ENCODE results near the gene CCDC144A.
"Not testable (repeated sequence)": the region's sequence is repeated elsewhere in the genome, so short reads cannot be mapped to it uniquely, and the experiment has no call there.

CCDC144A gene, protein sequence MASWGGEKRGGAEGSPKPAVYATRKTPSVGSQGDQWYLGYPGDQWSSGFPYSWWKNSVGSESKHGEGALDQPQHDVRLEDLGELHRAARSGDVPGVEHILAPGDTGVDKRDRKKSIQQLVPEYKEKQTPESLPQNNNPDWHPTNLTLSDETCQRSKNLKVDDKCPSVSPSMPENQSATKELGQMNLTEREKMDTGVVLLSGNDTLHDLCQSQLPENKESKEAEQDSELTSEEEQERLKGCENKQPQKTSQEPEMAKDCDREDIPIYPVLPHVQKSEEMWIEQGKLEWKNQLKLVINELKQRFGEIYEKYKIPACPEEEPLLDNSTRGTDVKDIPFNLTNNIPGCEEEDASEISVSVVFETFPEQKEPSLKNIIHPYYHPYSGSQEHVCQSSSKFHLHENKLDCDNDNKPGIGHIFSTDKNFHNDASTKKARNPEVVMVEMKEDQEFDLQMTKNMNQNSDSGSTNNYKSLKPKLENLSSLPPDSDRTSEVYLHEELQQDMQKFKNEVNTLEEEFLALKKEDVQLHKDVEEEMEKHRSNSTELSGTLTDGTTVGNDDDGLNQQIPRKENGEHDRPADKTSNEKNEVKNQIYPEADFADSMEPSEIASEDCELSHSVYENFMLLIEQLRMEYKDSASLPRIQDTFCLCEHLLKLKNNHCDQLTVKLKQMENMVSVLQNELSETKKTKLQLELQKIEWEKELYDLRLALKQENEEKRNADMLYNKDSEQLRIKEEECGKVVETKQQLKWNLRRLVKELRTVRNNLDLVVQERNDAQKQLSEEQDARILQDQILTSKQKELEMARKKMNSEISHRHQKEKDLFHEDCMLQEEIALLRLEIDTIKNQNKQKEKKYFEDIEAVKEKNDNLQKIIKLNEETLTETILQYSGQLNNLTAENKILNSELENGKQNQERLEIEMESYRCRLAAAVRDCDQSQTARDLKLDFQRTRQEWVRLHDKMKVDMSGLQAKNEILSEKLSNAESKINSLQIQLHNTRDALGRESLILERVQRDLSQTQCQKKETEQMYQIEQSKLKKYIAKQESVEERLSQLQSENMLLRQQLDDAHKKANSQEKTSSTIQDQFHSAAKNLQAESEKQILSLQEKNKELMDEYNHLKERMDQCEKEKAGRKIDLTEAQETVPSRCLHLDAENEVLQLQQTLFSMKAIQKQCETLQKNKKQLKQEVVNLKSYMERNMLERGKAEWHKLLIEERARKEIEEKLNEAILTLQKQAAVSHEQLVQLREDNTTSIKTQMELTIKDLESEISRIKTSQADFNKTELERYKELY (N-terminal part only)

GRCh38 chr17:16689731-16690281, at the start of gene CCDC144A:
Gene CCDC144A, plus strand, starts transcription at chr17:16690241. Its CDS starts 160 bp downstream, at chr17:16690401.
- TF ChIP-seq, protein P1, sequence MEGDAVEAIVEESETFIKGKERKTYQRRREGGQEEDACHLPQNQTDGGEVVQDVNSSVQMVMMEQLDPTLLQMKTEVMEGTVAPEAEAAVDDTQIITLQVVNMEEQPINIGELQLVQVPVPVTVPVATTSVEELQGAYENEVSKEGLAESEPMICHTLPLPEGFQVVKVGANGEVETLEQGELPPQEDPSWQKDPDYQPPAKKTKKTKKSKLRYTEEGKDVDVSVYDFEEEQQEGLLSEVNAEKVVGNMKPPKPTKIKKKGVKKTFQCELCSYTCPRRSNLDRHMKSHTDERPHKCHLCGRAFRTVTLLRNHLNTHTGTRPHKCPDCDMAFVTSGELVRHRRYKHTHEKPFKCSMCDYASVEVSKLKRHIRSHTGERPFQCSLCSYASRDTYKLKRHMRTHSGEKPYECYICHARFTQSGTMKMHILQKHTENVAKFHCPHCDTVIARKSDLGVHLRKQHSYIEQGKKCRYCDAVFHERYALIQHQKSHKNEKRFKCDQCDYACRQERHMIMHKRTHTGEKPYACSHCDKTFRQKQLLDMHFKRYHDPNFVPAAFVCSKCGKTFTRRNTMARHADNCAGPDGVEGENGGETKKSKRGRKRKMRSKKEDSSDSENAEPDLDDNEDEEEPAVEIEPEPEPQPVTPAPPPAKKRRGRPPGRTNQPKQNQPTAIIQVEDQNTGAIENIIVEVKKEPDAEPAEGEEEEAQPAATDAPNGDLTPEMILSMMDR (IDR thresholded peaks at IDR 0.05; ENCODE audit: low read depth, low read length) = peak; percentile 73
- not testable (repeated sequence) for H3K4me3 ChIP-seq (ENCODE audit: low read depth, low read length)
- DNase-seq (ENCODE audit: low read depth) = peak; percentile 61

DNA sequence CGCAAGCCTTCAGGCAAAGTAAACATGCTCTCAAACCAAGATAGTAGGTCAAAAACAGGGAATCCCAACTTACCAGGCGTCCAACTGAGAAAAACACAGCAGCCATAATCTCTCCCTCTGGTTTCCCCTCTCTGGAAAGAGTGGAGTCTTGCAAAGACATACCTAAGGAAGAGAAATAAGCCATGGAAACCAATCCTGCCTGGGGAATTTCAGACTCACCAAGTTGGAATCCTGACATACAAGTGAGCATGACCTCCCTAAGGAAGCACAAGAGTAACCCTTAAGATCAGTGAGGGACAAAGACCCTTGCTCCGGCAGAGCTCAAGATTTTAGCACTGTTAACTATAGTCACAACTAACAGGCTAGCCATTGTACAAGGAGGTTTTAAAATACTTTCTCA, 40.5 kb upstream of the CCDC144A start:
- TF ChIP-seq MYC (IDR thresholded peaks at IDR 0.05; ENCODE audit: low read depth, low read length) = no peak
- no peak for TF ChIP-seq MAX (IDR thresholded peaks at IDR 0.05; ENCODE audit: low read depth, low read length)
- TF ChIP-seq, protein P1 (IDR thresholded peaks at IDR 0.05; ENCODE audit: low read depth, low read length) = no peak
- no peak for TF ChIP-seq POLR2A (IDR thresholded peaks at IDR 0.05; ENCODE audit: extremely low read depth, insufficient read length)
- H3K4me3 ChIP-seq (ENCODE audit: low read depth, low read length) = no peak overlapping the region
- no peak for DNase-seq (ENCODE audit: low read depth)

DNA sequence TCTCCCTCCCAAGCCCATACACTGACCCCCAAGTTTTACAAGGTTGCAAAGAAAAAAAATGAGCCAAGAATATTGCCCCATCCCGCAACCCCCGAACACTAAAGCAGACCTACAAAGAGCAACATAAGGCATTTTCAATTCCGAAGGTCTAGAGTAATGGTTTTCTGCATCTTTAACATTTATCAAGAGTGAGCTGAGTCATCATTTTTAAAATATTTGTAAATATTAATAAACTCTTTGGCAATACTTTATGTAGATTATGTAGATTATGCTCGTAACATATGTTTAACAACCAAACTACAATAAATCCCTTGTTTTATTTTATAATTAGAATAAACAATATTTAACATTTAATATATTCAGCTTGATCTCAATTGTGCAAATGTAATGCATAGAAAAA, 37.8 kb upstream of the CCDC144A start:
- peak overlapping the region; percentile 84 for H3K4me3 ChIP-seq (ENCODE audit: low read depth, low read length)
- TF ChIP-seq, protein P1 (IDR thresholded peaks at IDR 0.05; ENCODE audit: low read depth, low read length) = no peak
- TF ChIP-seq MAX (IDR thresholded peaks at IDR 0.05; ENCODE audit: low read depth, low read length) = no peak
- no peak for TF ChIP-seq POLR2A (IDR thresholded peaks at IDR 0.05; ENCODE audit: extremely low read depth, insufficient read length)
- TF ChIP-seq MYC (IDR thresholded peaks at IDR 0.05; ENCODE audit: low read depth, low read length) = no peak
- no peak for DNase-seq (ENCODE audit: low read depth)

- DNase-seq (ENCODE audit: low read depth) = peak; percentile 22
- no peak for TF ChIP-seq MAX (IDR thresholded peaks at IDR 0.05; ENCODE audit: low read depth, low read length)
- no peak for TF ChIP-seq POLR2A (IDR thresholded peaks at IDR 0.05; ENCODE audit: extremely low read depth, insufficient read length)
- TF ChIP-seq, protein P1 (IDR thresholded peaks at IDR 0.05; ENCODE audit: low read depth, low read length) = no peak
- no peak for TF ChIP-seq MYC (IDR thresholded peaks at IDR 0.05; ENCODE audit: low read depth, low read length)
- peak overlapping the region; percentile 84 for H3K4me3 ChIP-seq (ENCODE audit: low read depth, low read length)
Measured at GRCh38 chr17:16652847-16653366, 37.1 kb upstream of the CCDC144A start.

- peak within 1 kb of the TSS; percentile 84 for H3K4me3 ChIP-seq (ENCODE audit: low read depth, low read length)
- TF ChIP-seq MYC (IDR thresholded peaks at IDR 0.05; ENCODE audit: low read depth, low read length) = no peak
- TF ChIP-seq POLR2A (IDR thresholded peaks at IDR 0.05; ENCODE audit: extremely low read depth, insufficient read length) = peak; percentile 53
- TF ChIP-seq, protein P1 (IDR thresholded peaks at IDR 0.05; ENCODE audit: low read depth, low read length) = no peak
- TF ChIP-seq MAX (IDR thresholded peaks at IDR 0.05; ENCODE audit: low read depth, low read length) = peak; percentile 37; the same call in 1 of the 2 replicates
- DNase-seq (ENCODE audit: low read depth) = peak; percentile 93
Measured at GRCh38 chr17:16653367-16654041, 36.5 kb upstream of the CCDC144A start, which contains the start of gene ZNF624. Gene ZNF624, minus strand, starts transcription at chr17:16653850.
